Liver (tissue), 3 donors: ENCODE measurements around the gene ABCB9.

Source experiments
- CTCF ChIP-seq: fragments of 150-350 bp; IDR thresholded peaks from 2 replicates; pipeline ENCODE4 v1.5.1; 2017; ENCODE audit warnings: improper control_type of control experiment, low read depth, low read length; ENCODE audit not compliant: missing input control
- EGR1 ChIP-seq, 2 donors: IDR thresholded peaks; 2 replicates each; pipeline ENCODE4 v1.6.1; 2016 to 2018; ENCODE audit warnings: antibody characterized with exemption in 2 of 2, low read depth in 2 of 2
- FOXA1 ChIP-seq: IDR thresholded peaks from 2 replicates; pipeline ENCODE4 v1.6.1; 2016; ENCODE audit warnings: antibody characterized with exemption
- JUND ChIP-seq, 2 donors: IDR thresholded peaks; 2 replicates each; pipeline ENCODE4 v1.6.1; 2016; ENCODE audit warnings: antibody characterized with exemption in 2 of 2
- MAX ChIP-seq: IDR thresholded peaks from 2 replicates; pipeline ENCODE4 v1.6.1; 2016; ENCODE audit warnings: antibody characterized with exemption
- NR2F2 ChIP-seq: IDR thresholded peaks from 2 replicates; pipeline ENCODE4 v1.6.1; 2016; ENCODE audit warnings: antibody characterized with exemption
- RAD21 ChIP-seq, 2 donors: IDR thresholded peaks; 2 replicates each; pipeline ENCODE4 v1.6.1; 2016; ENCODE audit warnings: antibody characterized with exemption in 2 of 2, mild to moderate bottlenecking in 2 of 2
- REST ChIP-seq: IDR thresholded peaks from 2 replicates; pipeline ENCODE4 v1.6.1; 2016; ENCODE audit warnings: antibody characterized with exemption, mild to moderate bottlenecking
- SP1 ChIP-seq: IDR thresholded peaks from 2 replicates; pipeline ENCODE4 v1.6.1; 2018; ENCODE audit warnings: antibody characterized with exemption, mild to moderate bottlenecking
- TAF1 ChIP-seq: conservative IDR thresholded peaks from 2 replicates; pipeline ENCODE4 v1.6.1; 2016; ENCODE audit warnings: antibody characterized with exemption, mild to moderate bottlenecking
- YY1 ChIP-seq: IDR thresholded peaks from 2 replicates; pipeline ENCODE4 v1.6.1; 2016; ENCODE audit warnings: antibody characterized with exemption, mild to moderate bottlenecking
- ZBTB33 ChIP-seq: IDR thresholded peaks from 2 replicates; pipeline ENCODE4 v1.6.1; 2016; ENCODE audit warnings: antibody characterized with exemption
- donor health status: healthy.
- donor health status: healthy.

GRCh38 chr12:122964439-122965257, 1.6 kb downstream of the ABCB9 start:
- TF ChIP-seq CTCF (no peak), EGR1 (IDR thresholded peaks at IDR 0.05; ENCODE audit: low read depth in 2 of 2) (no peak), TAF1 (no peak), YY1 (no peak), FOXA1 (no peak), SP1 (no peak), ZBTB33 (no peak), JUND (IDR thresholded peaks at IDR 0.05) (no peak), REST (no peak), MAX (no peak), RAD21 (IDR thresholded peaks at IDR 0.05) (no peak), NR2F2 (no peak)
